Measurements from ENCODE around the gene NECAB2.

NECAB2 gene

DNA sequence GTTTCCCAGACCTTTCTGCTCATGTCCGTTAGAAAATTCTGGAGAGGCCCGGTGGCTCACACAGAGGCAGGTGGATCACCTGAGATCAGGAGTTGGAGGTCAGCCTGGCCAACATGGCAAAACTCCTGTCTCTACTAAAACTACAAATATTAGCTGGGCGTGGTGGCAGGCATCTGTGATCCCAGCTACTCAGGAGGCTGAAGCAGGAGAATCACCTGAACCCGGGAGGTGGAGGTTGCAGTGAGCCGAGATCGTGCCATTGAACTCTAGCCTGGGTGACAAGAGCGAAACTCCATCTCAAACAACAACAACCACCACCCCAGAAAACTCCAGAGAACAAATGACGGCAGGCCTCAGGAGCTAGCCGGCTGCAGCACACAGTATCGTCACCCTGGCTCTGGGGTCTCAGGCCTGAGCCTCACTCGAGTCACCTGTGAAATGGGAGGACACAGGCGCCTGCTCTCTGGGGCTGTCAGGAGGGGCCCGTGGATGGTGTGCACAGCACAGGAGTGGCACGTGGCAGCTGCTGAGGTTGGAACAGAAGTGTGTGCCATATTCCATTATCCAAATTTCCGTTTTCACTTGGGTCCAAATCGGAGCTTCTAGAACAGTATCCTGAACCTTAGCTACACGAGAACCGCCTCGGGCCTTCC lies 77.9 kb downstream of the NECAB2 start:
- TF ChIP-seq, protein P1, sequence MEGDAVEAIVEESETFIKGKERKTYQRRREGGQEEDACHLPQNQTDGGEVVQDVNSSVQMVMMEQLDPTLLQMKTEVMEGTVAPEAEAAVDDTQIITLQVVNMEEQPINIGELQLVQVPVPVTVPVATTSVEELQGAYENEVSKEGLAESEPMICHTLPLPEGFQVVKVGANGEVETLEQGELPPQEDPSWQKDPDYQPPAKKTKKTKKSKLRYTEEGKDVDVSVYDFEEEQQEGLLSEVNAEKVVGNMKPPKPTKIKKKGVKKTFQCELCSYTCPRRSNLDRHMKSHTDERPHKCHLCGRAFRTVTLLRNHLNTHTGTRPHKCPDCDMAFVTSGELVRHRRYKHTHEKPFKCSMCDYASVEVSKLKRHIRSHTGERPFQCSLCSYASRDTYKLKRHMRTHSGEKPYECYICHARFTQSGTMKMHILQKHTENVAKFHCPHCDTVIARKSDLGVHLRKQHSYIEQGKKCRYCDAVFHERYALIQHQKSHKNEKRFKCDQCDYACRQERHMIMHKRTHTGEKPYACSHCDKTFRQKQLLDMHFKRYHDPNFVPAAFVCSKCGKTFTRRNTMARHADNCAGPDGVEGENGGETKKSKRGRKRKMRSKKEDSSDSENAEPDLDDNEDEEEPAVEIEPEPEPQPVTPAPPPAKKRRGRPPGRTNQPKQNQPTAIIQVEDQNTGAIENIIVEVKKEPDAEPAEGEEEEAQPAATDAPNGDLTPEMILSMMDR (IDR thresholded peaks at IDR 0.05; ENCODE audit: borderline replicate concordance, insufficient read depth, low read depth, low read length): no peak

DNA sequence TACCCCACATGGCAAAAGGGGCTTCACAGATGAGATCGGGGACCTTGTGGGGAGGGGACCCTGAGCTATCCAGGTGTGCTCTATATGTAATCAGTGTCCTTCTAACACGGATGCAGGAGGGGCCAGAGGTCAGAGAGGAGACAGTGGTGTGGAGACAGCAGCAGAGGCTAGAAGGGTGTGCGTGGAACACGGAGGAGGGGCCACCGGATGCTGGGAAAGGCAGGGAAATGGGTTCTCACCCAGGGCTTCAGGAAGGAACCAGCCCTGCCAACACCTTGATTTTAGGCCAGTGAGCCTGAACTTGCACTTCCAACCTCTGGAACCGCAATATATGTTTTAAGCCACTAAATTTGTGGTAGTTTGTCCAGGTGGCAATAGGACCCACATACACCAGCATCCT lies 79.2 kb downstream of the NECAB2 start:
- TF ChIP-seq, protein P1 (IDR thresholded peaks at IDR 0.05; ENCODE audit: borderline replicate concordance, insufficient read depth, low read depth, low read length): no peak
- H3K4me3 ChIP-seq (ENCODE audit: low read depth, low read length): no peak overlapping the region

More for the DNA sequence above, 77.9 kb downstream of the NECAB2 start:
- H3K4me3 ChIP-seq (ENCODE audit: low read depth, low read length): no peak overlapping the region

DNA sequence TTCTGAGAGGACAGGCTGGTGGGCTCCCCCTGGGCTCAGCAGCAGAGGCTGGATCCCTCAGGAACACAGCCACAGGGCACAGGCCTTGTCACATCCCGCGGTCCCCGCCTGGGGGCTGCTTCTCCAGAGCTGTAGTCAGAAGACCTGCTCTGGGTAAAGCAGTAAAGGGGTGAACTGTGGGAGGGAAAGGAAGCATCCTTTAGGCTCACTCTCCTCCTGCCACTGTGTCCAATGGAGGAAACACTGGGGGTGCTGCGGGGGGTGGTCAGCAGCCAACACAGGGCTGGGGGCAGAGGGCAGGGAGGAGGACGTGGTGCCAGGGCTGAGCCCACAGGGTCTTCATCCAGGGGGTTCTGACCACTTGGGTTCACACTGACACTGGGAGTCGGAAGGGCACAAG lies 79.6 kb downstream of the NECAB2 start:
- TF ChIP-seq, protein P1 (IDR thresholded peaks at IDR 0.05; ENCODE audit: borderline replicate concordance, insufficient read depth, low read depth, low read length): no peak

DNA sequence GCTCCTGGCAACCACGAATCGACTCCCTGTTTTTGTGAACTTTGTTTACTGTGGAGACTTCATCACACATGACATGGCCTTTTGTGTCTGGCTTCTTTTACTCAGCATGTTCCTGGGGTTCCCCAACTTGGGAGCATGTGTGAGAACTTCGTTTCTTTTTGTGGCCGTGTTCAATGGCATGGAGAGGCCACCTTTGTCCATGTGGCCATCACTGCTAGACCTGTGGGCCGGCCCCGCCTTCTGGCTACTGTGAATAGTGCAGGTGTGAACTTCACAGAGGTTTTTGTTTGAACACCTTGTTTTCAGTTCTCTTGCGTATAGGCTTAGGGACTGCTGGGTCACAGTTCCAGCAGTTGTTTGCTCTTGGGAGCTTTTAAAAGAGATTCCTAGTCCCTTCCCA lies 80.2 kb downstream of the NECAB2 start:
- no peak overlapping the region for H3K4me3 ChIP-seq (ENCODE audit: low read depth, low read length)
- TF ChIP-seq, protein P1 (IDR thresholded peaks at IDR 0.05; ENCODE audit: borderline replicate concordance, insufficient read depth, low read depth, low read length): no peak

More for the DNA sequence above, 79.6 kb downstream of the NECAB2 start:
- no peak overlapping the region for H3K4me3 ChIP-seq (ENCODE audit: low read depth, low read length)

DNA sequence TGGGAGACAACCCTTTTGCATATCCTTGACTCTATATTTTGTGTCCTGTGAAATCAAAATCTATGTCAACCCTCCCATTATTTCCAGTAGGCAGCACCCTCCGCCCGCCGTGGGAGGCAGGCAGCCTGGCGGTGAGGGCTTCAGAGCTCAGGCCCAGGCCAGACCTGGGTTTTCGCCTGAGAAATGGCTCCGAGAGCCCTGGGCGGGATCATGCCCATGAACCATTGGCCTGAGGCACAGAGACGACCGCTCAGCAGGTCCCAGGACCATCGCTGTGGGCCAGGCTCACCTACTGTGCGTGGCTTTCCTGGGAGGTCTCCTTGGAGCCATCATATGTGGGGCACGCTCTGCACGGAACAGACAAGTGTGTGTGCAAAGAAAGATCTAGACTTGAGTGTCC lies 80.8 kb downstream of the NECAB2 start:
- TF ChIP-seq, protein P1 (IDR thresholded peaks at IDR 0.05; ENCODE audit: borderline replicate concordance, insufficient read depth, low read depth, low read length): no peak
- H3K4me3 ChIP-seq (ENCODE audit: low read depth, low read length): no peak overlapping the region

DNA sequence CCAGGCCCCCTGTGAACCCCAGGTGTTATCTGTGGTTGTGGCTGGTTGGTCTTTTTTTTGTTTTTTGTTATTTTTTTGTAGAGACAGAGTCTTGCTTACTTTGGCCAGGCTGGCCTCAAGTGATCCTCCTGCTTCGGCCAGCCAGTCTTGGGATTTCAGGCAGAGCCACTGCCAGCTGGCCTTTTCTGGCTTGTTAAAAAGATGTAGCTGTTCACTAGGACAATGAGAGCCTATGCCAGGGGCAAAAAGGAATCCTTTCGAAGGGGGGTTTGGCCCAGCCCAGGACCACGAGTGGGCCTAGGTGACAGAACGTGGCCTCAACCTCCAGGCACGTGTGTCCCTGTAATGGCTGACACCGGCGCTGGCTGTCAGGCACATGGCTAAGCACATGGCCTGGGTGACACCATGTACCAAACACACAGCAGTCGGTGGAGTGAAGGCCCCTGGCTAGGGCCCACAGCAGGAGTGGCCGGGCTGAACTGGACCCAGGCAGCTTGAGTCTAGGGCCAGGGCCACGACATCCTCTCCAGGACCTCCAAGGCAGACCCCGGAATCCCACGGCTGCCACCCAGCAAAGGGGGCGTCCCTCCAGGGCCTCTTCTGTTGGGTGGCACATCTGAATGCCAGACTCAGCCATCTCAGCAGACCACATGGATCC lies 81.5 kb downstream of the NECAB2 start:
- TF ChIP-seq, protein P1 (IDR thresholded peaks at IDR 0.05; ENCODE audit: borderline replicate concordance, insufficient read depth, low read depth, low read length): no peak
- no peak overlapping the region for H3K4me3 ChIP-seq (ENCODE audit: low read depth, low read length)

DNA sequence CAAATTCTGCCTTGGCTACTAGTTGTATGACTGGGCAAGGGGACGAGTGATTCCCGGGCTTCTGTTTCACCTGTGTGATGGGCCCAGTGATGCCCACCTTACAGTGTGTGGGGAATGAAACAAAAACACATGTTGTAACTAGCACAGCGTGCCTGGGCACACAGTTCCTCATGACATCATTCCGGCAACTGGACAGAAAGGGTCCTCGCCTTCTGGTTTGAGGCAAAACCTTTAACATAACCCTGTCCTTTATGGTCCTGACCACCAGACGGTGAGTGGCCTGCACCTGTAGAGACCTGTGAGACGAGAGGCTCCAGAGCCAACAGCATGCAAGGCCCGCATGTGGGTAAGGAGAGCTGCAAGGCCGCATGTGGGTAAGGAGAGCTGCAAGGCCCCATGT lies 82.3 kb downstream of the NECAB2 start:
- TF ChIP-seq, protein P1 (IDR thresholded peaks at IDR 0.05; ENCODE audit: borderline replicate concordance, insufficient read depth, low read depth, low read length): no peak
- no peak overlapping the region for H3K4me3 ChIP-seq (ENCODE audit: low read depth, low read length)
